ENCODE data around the gene IFT172. TPM values are rescaled to one million over a fixed set of nuclear protein-coding genes. Genes with fewer than 3 reads are reported as not detected.

Gene IFT172
- total and polyA plus RNA-seq, 2 of the 4 experiments (the other 2 are of a cell fraction): 18.8 to 25.5 TPM

DNA sequence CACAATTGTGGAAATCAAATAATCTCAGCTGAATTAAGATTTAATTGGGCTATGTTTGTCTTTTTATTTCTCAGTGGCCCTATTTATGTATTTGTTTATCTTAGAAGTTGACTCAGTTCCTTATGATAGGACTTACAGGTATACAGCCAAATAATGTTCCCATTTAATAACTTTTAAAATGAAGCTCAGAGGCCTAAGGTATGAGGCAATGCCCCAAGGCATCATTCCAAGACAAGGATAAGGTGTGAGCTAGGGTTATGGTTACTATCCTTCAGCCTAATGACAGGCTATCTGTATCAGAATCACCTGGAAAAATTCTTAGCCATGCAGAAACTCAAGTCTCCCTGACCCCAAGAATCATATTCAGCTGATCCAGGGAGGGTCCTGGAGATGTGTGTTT, 68.5 kb downstream of the IFT172 start:
- H3K14ac ChIP-seq (replicated peaks; ENCODE audit: low read depth, low read length): no peak overlapping the region
- dilution Hi-C loops (cut with HindIII; ENCODE audit: low sequenced_read_pairs, unreplicated experiment) (no loop called here), in situ Hi-C loops (cut with MboI; ENCODE audit: low sequenced_read_pairs) (no loop called here), intact Hi-C loops (cut with micrococcal nuclease) (no loop called here)
- H2BK20ac ChIP-seq (ENCODE audit: low read depth, low read length): no peak overlapping the region
- H2BK15ac ChIP-seq (ENCODE audit: low read depth, low read length): no peak overlapping the region
- H3K4me3 ChIP-seq (ENCODE audit: insufficient read depth, low read depth, low read length): no peak overlapping the region
- no peak overlapping the region for H3K56ac ChIP-seq (ENCODE audit: extremely low read depth, insufficient read depth, low read length)
- no peak overlapping the region for H3K27ac ChIP-seq (ENCODE audit: insufficient read depth, low read length)
- no peaks in the 10 kb centered on the region for H3K4me1 ChIP-seq (ENCODE audit: control insufficient read depth, insufficient read depth, low read length)
- H3K27me3 ChIP-seq (ENCODE audit: control insufficient read depth, insufficient read depth, low read length): peaks cover 2% of the 10 kb centered on the region; the same call in 1 of the 2 replicates
- ChIA-PET POLR2A (ENCODE audit: unreplicated experiment) (no interaction called here), CTCF (no interaction called here)
- no peak overlapping the region for H3K23ac ChIP-seq (ENCODE audit: low read depth, low read length)
- no peak overlapping the region for H3K4me2 ChIP-seq (ENCODE audit: low read depth, low read length)
- no peaks in the 10 kb centered on the region for H3K9me3 ChIP-seq (ENCODE audit: control insufficient read depth, insufficient read depth, low read length)
- DNase-seq (no peak), ATAC-seq (ENCODE audit: low read depth) (no peak)
- H3K4ac ChIP-seq (ENCODE audit: low read depth, low read length): no peak overlapping the region
- H3K36me3 ChIP-seq (ENCODE audit: control insufficient read depth, insufficient read depth, low read length): no peaks in the 10 kb centered on the region
- no peaks in the 10 kb centered on the region for H4K20me1 ChIP-seq (ENCODE audit: insufficient read depth, low read length)
- H2AFZ ChIP-seq (replicated peaks; ENCODE audit: low read length, poor library complexity): no peak overlapping the region
- H2AK5ac ChIP-seq (ENCODE audit: low read depth, low read length): no peak overlapping the region
- no peak overlapping the region for H2BK120ac ChIP-seq (ENCODE audit: low read depth, low read length)
- H3K18ac ChIP-seq (ENCODE audit: low read depth, low read length): no peak overlapping the region
- no peak overlapping the region for H4K5ac ChIP-seq (ENCODE audit: low read depth, low read length)
- H4K8ac ChIP-seq (ENCODE audit: low read depth in 2 of 2, low read length in 2 of 2): no peak overlapping the region
- H3K79me1 ChIP-seq (ENCODE audit: low read depth in 1 of 2, low read length in 2 of 2): no peaks in the 10 kb centered on the region
- H2AK9ac ChIP-seq (replicated peaks; ENCODE audit: low read depth, low read length, poor library complexity): no peak overlapping the region
- TF ChIP-seq CEBPB (IDR thresholded peaks at IDR 0.05; ENCODE audit: low read depth, low read length): no peak
- TF ChIP-seq RCOR1 (IDR thresholded peaks at IDR 0.05; ENCODE audit: insufficient replicate concordance, low read length): no peak
- TF ChIP-seq, protein P1, sequence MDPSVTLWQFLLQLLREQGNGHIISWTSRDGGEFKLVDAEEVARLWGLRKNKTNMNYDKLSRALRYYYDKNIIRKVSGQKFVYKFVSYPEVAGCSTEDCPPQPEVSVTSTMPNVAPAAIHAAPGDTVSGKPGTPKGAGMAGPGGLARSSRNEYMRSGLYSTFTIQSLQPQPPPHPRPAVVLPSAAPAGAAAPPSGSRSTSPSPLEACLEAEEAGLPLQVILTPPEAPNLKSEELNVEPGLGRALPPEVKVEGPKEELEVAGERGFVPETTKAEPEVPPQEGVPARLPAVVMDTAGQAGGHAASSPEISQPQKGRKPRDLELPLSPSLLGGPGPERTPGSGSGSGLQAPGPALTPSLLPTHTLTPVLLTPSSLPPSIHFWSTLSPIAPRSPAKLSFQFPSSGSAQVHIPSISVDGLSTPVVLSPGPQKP (IDR thresholded peaks at IDR 0.05; ENCODE audit: borderline replicate concordance, low read depth, low read length): no peak
- no peak for TF ChIP-seq RAD21 (IDR thresholded peaks at IDR 0.05; ENCODE audit: low read length)
- TF ChIP-seq MXI1 (IDR thresholded peaks at IDR 0.05; ENCODE audit: borderline replicate concordance, low read depth, low read length): no peak
- no peak for TF ChIP-seq MAFK (IDR thresholded peaks at IDR 0.05; ENCODE audit: low read depth, low read length)
- no peak for TF ChIP-seq NFE2L2 (IDR thresholded peaks at IDR 0.05; ENCODE audit: low read depth, low read length)
- no peak for TF ChIP-seq POLR2A (IDR thresholded peaks at IDR 0.05; ENCODE audit: low read depth, low read length)
- no peak for TF ChIP-seq CHD1 (IDR thresholded peaks at IDR 0.05; ENCODE audit: low read depth, low read length)
- TF ChIP-seq BHLHE40 (IDR thresholded peaks at IDR 0.05; ENCODE audit: low read depth, low read length): no peak
- no peak for TF ChIP-seq SMC3 (IDR thresholded peaks at IDR 0.05; ENCODE audit: low read depth, low read length)
- TF ChIP-seq, protein P2, sequence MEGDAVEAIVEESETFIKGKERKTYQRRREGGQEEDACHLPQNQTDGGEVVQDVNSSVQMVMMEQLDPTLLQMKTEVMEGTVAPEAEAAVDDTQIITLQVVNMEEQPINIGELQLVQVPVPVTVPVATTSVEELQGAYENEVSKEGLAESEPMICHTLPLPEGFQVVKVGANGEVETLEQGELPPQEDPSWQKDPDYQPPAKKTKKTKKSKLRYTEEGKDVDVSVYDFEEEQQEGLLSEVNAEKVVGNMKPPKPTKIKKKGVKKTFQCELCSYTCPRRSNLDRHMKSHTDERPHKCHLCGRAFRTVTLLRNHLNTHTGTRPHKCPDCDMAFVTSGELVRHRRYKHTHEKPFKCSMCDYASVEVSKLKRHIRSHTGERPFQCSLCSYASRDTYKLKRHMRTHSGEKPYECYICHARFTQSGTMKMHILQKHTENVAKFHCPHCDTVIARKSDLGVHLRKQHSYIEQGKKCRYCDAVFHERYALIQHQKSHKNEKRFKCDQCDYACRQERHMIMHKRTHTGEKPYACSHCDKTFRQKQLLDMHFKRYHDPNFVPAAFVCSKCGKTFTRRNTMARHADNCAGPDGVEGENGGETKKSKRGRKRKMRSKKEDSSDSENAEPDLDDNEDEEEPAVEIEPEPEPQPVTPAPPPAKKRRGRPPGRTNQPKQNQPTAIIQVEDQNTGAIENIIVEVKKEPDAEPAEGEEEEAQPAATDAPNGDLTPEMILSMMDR (conservative IDR thresholded peaks at IDR 0.05; ENCODE audit: low read depth, low read length): no peak
- no peak for TF ChIP-seq FOS (IDR thresholded peaks at IDR 0.05; ENCODE audit: low read depth, low read length)
- TF ChIP-seq, protein P3, sequence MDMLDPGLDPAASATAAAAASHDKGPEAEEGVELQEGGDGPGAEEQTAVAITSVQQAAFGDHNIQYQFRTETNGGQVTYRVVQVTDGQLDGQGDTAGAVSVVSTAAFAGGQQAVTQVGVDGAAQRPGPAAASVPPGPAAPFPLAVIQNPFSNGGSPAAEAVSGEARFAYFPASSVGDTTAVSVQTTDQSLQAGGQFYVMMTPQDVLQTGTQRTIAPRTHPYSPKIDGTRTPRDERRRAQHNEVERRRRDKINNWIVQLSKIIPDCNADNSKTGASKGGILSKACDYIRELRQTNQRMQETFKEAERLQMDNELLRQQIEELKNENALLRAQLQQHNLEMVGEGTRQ (IDR thresholded peaks at IDR 0.05; ENCODE audit: low read depth, low read length): no peak
- no peak for TF ChIP-seq RFX5 (IDR thresholded peaks at IDR 0.05; ENCODE audit: low read depth, low read length)
- TF ChIP-seq MAZ (IDR thresholded peaks at IDR 0.05; ENCODE audit: borderline replicate concordance, low read depth, low read length): no peak
- H3K9ac ChIP-seq (ENCODE audit: low read depth, low read length): no peak overlapping the region
- BruUV-seq (replicated peaks): no TSS peak
- H3K9me1 ChIP-seq (ENCODE audit: insufficient read depth, low read length): no peaks in the 10 kb centered on the region
- no peak overlapping the region for H4K91ac ChIP-seq (ENCODE audit: insufficient read depth, low read depth, low read length)
- no peak overlapping the region for H2BK5ac ChIP-seq (ENCODE audit: low read depth, low read length, poor library complexity, severe bottlenecking)
